Heart right ventricle (tissue), 16 donors: ENCODE measurements around the gene FOXC1. TPM values are rescaled to one million over a fixed set of nuclear protein-coding genes. Genes with fewer than 3 reads are reported as not detected.

Experiments
- ATAC-seq, 8 donors: fragments of 200-7000 bp; cut with Tn5 transposase; one replicate each; pipeline ENCODE4 v1.9.1; 2020; ENCODE audit warnings: mild to moderate bottlenecking in 8 of 8, moderate library complexity in 8 of 8, moderate number of reproducible peaks in 1 of 8
- DNase-seq, 2 donors: peaks; one replicate each; pipeline ENCODE4 v3.0.0-alpha.2; 2020
- H3K27ac ChIP-seq, 10 donors: fragments of 200-600 bp; sonication (generic) in 2 of 10; one replicate each; pipeline versions ENCODE4 v1.5.0 to v1.8.0; 2020 to 2022; ENCODE audit warnings: mild to moderate bottlenecking in 3 of 10
- H3K27me3 ChIP-seq, 7 donors: fragments of 200-600 bp; one replicate each; pipeline ENCODE4 v1.8.0; 2021 to 2022; ENCODE audit warnings: mild to moderate bottlenecking in 2 of 7
- H3K36me3 ChIP-seq, 9 donors: fragments of 200-600 bp; sonication (generic) in 1 of 9; one replicate each; pipeline versions ENCODE4 v1.5.0 to v1.8.0; 2020 to 2022; ENCODE audit warnings: mild to moderate bottlenecking in 2 of 9
- H3K4me1 ChIP-seq, 9 donors: fragments of 200-600 bp; sonication (generic) in 1 of 9; one replicate each; pipeline versions ENCODE4 v1.5.0 to v1.8.0; 2020 to 2022; ENCODE audit warnings: mild to moderate bottlenecking in 4 of 9
- H3K4me3 ChIP-seq, 10 donors: fragments of 200-600 bp; sonication (generic) in 2 of 10; one replicate each; pipeline versions ENCODE4 v1.5.0 to v1.8.0; 2020 to 2022; ENCODE audit warnings: mild to moderate bottlenecking in 7 of 10, moderate library complexity in 2 of 10
- H3K9me3 ChIP-seq, 11 donors: fragments of 200-600 bp in 10 of 11; sonication (generic) in 2 of 11; one replicate each; pipeline versions ENCODE4 v1.5.0 to v1.8.0; 2013 to 2022; ENCODE audit warnings: mild to moderate bottlenecking in 2 of 11, control low read depth in 1 of 11, moderate library complexity in 1 of 11
- CTCF ChIP-seq, 9 donors: fragments of 200-600 bp; sonication (generic) in 2 of 9; IDR thresholded peaks; one replicate each; pipeline versions ENCODE4 v1.5.0 to v1.8.0; 2021 to 2022; ENCODE audit warnings: antibody characterized with exemption in 9 of 9, mild to moderate bottlenecking in 5 of 9, moderate library complexity in 1 of 9
- WGBS, 2 donors: extraction: QIAGEN DNeasy Blood & Tissue Kit; methylation state at CpG; one replicate each; pipeline ENCODE4 v1.1.7; 2013; ENCODE audit warnings: inconsistent platforms in 1 of 2; 5-methylcytosine and 5-hydroxymethylcytosine counted together
- intact Hi-C, 10 donors: fragments of 100-400 bp; cut with DNase I; formaldehyde crosslinking; loops; one replicate each; pipeline versions ENCODE4 v1.11.1 to v1.14.2; 2022
- polyA plus RNA-seq, 2 donors: library from polyadenylated mRNA; stranded (reverse); fragments of 200-250 nt; gene quantifications; one replicate each; pipeline ENCODE4 v1.2.3, GENCODE V29; 2013
- total RNA-seq, 10 donors: library from RNA; stranded (reverse); fragmentation: NEBNext Ultra II Directional in 3 of 10; extraction: Animal tissue kit (Norgen Biotek cat#: 25700) in 3 of 10; gene quantifications; one replicate each; pipeline versions ENCODE4 v1.2.1 to v1.2.4, GENCODE V29; 2021 to 2023
- donor health status: Arrhythmogenic right ventricular cardiomyopathy.
- donor health status: ischemic (EF 13 %, LVEDD 7.1; RV severe dilation, severe dysfunction).
- donor health status: healthy with polysubstance abuse.
- donor health status: DM: no; HTN: yes; CAD: no.
- donor health status: DM: no; HTN: no; CAD: no.
- donor health status: ischemic (EF 25% LVEDD 6.9; RV normal size, moderate dysfunction).
- donor health status: ischemic (EF 25% LVEDD 5.7; RV mildly dilated, moderate dysfunction).
- donor health status: healthy.
- donor health status: DM: yes; HTN: yes; CAD: no.
- donor health status: Ischemic cardiomyopathy.
- donor health status: ischemic (EF 35%, LVEDD 5.7; RV mildly dilated, moderate dysfunction).
- donor health status: nonischemic (EF 11% LVEDD 7.7; RV severe dilation, severe dysfunction).
- donor health status: DM: yes; HTN: yes; CAD: no.
- donor health status: PGD.
- donor health status: ischemic (EF 29% LVEDD 5.4; RV normal size, mild dysfunction).
- donor health status: nonischemic (EF 23%, LVEDD 6.1; RV moderate dilation, normal function).

Gene FOXC1
- total and polyA plus RNA-seq, 12 donors: 2.8 to 7.4 (median 4.0) TPM

- Histone ChIP-seq H3K9me3 (no peaks in the 10 kb centered on the region), H3K27ac (no peak overlapping the region), H3K36me3 (no peaks in the 10 kb centered on the region), H3K4me1 (no peaks in the 10 kb centered on the region), H3K4me3 (no peak overlapping the region), H3K27me3 (no peaks in the 10 kb centered on the region)
- DNase-seq: no peak
- intact Hi-C loops: no loop called here
- TF ChIP-seq CTCF (IDR thresholded peaks at IDR 0.05): no peak
- 79 to 81% methylated on average over 14 of the region's 14 CpGs for WGBS, 2 donors
- no peak for ATAC-seq
Observed at GRCh38 chr6:1584996-1585668, 24.6 kb upstream of the FOXC1 start.

- ATAC-seq (no peak), DNase-seq (no peak)
- H3K9me3 ChIP-seq: no peaks in the 10 kb centered on the region
- no peak overlapping the region for H3K27ac ChIP-seq
- H3K4me3 ChIP-seq: no peak overlapping the region
- intact Hi-C loops: no loop called here
- 85% methylated on average over 12 of the region's 12 CpGs for WGBS, 2 donors
- no peaks in the 10 kb centered on the region for H3K4me1 ChIP-seq
- H3K27me3 ChIP-seq: no peaks in the 10 kb centered on the region
- TF ChIP-seq CTCF (IDR thresholded peaks at IDR 0.05): no peak
- H3K36me3 ChIP-seq: no peaks in the 10 kb centered on the region
Observed at GRCh38 chr6:1585669-1586049, 24.1 kb upstream of the FOXC1 start.

GRCh38 chr6:1586256-1586655 lies 23.5 kb upstream of the FOXC1 start:
- no peaks in the 10 kb centered on the region for H3K4me1 ChIP-seq
- H3K36me3 ChIP-seq: no peaks in the 10 kb centered on the region
- no peak for TF ChIP-seq CTCF (IDR thresholded peaks at IDR 0.05)
- no peak overlapping the region for H3K27ac ChIP-seq
- H3K27me3 ChIP-seq: no peaks in the 10 kb centered on the region
- intact Hi-C loops: no loop called here
- H3K9me3 ChIP-seq: no peaks in the 10 kb centered on the region
- no peak overlapping the region for H3K4me3 ChIP-seq
- DNase-seq: no peak
- no peak for ATAC-seq
- WGBS, 2 donors: 90% methylated on average over 7 of the region's 7 CpGs

GRCh38 chr6:1586861-1587450 lies 22.8 kb upstream of the FOXC1 start:
- intact Hi-C loops: no loop called here
- Histone ChIP-seq H3K4me3 (no peak overlapping the region), H3K27me3 (no peaks in the 10 kb centered on the region), H3K9me3 (no peaks in the 10 kb centered on the region), H3K27ac (no peak overlapping the region), H3K36me3 (no peaks in the 10 kb centered on the region), H3K4me1 (no peaks in the 10 kb centered on the region)
- DNase-seq (no peak), ATAC-seq (no peak)
- no peak for TF ChIP-seq CTCF (IDR thresholded peaks at IDR 0.05)
- WGBS, 2 donors: 92 to 94% methylated on average over 5 of the region's 5 CpGs
